ENCODE measurements around the gene KRT3. TPM values are rescaled to one million over a fixed set of nuclear protein-coding genes. Genes with fewer than 3 reads are reported as not detected.

The KRT3 gene
- total and polyA plus RNA-seq, 10 of the 15 experiments (the other 5 are each of a cell fraction or from before 2014, with no cell fraction given), result not detected

DNA sequence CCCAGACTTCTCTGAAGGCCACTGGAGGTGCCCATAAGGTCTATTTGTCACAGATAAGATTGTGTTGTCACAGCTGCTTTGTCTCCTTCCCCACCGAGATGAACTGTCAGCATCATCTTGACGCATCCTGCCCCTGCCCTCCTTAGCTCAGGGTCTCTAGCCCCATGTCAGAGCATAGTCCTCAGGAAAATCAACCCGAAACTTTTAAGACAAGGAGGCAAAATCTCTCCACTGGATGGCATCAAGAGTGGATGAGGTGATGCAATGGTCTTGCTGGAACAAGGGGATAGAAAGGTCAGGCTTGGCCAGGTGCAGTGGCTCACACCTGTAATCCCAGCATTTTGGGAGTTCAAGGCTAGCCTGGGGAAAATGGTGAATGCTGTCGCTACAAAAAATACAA, 30.0 kb upstream of the KRT3 start:
- FAIRE-seq (no peak), DNase-seq (ENCODE audit: low read depth, low spot score) (no peak), ATAC-seq (no peak)
- Histone ChIP-seq H4K20me1 (ENCODE audit: control insufficient read depth, insufficient read depth) (no peaks in the 10 kb centered on the region), H3K4me2 (ENCODE audit: control insufficient read depth, insufficient read depth) (no peak overlapping the region), H2AFZ (ENCODE audit: control insufficient read depth, low read depth, low read length) (no peak overlapping the region), H3K4me1 (ENCODE audit: control insufficient read depth, insufficient read depth, low read length) (no peaks in the 10 kb centered on the region), H3K36me3 (ENCODE audit: control insufficient read depth in 2 of 2, insufficient read depth in 2 of 2, low read length in 1 of 2) (no peaks in the 10 kb centered on the region), H3K79me2 (ENCODE audit: control insufficient read depth, insufficient read depth, low read length) (no peaks in the 10 kb centered on the region), H3K27me3 (replicated peaks in 1 of 2; ENCODE audit: control insufficient read depth in 2 of 2, insufficient read depth in 2 of 2, low read length in 1 of 2) (peaks cover 0 to 5% of the 10 kb centered on the region in 2 experiments; a peak in 2 of 4 replicates), H3K9ac (ENCODE audit: control insufficient read depth, insufficient read depth, low read length) (no peak overlapping the region), H3K27ac (ENCODE audit: control insufficient read depth, insufficient read depth) (no peak overlapping the region), H3K9me3 (replicated peaks; ENCODE audit: control insufficient read depth, insufficient read depth, low read length) (no peaks in the 10 kb centered on the region), H3K4me3 (no peak overlapping the region)
- in situ Hi-C loops (cut with MboI) (no loop called here), intact Hi-C loops (cut with micrococcal nuclease; ENCODE audit: unreplicated experiment) (no loop called here)
- BruUV-seq (replicated peaks), result no TSS peak
- CTCF ChIA-PET, result no interaction called here
- SMC1A ChIA-PET (ENCODE audit: uncharacterized antibody, unreplicated experiment), result no interaction called here
- 25% methylated on average over 4 of the region's 4 CpGs for WGBS (ENCODE audit: insufficient coverage, insufficient replicate concordance, low lambda C conversion rate, missing lambda C conversion rate)
- RAD21 ChIA-PET (ENCODE audit: unreplicated experiment), result no interaction called here
- POLR2A ChIA-PET, result no interaction called here
- TF ChIP-seq BCL11A (IDR thresholded peaks at IDR 0.05; ENCODE audit: low read depth, low read length), result no peak
- TF ChIP-seq CHD4 (IDR thresholded peaks at IDR 0.05), result no peak
- TF ChIP-seq, protein P1, sequence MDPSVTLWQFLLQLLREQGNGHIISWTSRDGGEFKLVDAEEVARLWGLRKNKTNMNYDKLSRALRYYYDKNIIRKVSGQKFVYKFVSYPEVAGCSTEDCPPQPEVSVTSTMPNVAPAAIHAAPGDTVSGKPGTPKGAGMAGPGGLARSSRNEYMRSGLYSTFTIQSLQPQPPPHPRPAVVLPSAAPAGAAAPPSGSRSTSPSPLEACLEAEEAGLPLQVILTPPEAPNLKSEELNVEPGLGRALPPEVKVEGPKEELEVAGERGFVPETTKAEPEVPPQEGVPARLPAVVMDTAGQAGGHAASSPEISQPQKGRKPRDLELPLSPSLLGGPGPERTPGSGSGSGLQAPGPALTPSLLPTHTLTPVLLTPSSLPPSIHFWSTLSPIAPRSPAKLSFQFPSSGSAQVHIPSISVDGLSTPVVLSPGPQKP (IDR thresholded peaks at IDR 0.05; ENCODE audit: low read depth, low read length), result no peak
- no peak for TF ChIP-seq EP300 (IDR thresholded peaks at IDR 0.05; ENCODE audit: borderline replicate concordance in 1 of 2, control insufficient read depth in 1 of 2, low read depth in 2 of 2, low read length in 2 of 2)
- TF ChIP-seq BRCA1 (IDR thresholded peaks at IDR 0.05; ENCODE audit: low read depth, low read length), result no peak
- TF ChIP-seq, protein P2, sequence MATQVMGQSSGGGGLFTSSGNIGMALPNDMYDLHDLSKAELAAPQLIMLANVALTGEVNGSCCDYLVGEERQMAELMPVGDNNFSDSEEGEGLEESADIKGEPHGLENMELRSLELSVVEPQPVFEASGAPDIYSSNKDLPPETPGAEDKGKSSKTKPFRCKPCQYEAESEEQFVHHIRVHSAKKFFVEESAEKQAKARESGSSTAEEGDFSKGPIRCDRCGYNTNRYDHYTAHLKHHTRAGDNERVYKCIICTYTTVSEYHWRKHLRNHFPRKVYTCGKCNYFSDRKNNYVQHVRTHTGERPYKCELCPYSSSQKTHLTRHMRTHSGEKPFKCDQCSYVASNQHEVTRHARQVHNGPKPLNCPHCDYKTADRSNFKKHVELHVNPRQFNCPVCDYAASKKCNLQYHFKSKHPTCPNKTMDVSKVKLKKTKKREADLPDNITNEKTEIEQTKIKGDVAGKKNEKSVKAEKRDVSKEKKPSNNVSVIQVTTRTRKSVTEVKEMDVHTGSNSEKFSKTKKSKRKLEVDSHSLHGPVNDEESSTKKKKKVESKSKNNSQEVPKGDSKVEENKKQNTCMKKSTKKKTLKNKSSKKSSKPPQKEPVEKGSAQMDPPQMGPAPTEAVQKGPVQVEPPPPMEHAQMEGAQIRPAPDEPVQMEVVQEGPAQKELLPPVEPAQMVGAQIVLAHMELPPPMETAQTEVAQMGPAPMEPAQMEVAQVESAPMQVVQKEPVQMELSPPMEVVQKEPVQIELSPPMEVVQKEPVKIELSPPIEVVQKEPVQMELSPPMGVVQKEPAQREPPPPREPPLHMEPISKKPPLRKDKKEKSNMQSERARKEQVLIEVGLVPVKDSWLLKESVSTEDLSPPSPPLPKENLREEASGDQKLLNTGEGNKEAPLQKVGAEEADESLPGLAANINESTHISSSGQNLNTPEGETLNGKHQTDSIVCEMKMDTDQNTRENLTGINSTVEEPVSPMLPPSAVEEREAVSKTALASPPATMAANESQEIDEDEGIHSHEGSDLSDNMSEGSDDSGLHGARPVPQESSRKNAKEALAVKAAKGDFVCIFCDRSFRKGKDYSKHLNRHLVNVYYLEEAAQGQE (IDR thresholded peaks at IDR 0.05; ENCODE audit: low read depth, low read length), result no peak
- no peak for TF ChIP-seq POLR2A (IDR thresholded peaks at IDR 0.05; ENCODE audit: low read depth, low read length)
- TF ChIP-seq ASH2L (IDR thresholded peaks at IDR 0.05; ENCODE audit: borderline replicate concordance, low read depth), result no peak
- TF ChIP-seq, protein P3, sequence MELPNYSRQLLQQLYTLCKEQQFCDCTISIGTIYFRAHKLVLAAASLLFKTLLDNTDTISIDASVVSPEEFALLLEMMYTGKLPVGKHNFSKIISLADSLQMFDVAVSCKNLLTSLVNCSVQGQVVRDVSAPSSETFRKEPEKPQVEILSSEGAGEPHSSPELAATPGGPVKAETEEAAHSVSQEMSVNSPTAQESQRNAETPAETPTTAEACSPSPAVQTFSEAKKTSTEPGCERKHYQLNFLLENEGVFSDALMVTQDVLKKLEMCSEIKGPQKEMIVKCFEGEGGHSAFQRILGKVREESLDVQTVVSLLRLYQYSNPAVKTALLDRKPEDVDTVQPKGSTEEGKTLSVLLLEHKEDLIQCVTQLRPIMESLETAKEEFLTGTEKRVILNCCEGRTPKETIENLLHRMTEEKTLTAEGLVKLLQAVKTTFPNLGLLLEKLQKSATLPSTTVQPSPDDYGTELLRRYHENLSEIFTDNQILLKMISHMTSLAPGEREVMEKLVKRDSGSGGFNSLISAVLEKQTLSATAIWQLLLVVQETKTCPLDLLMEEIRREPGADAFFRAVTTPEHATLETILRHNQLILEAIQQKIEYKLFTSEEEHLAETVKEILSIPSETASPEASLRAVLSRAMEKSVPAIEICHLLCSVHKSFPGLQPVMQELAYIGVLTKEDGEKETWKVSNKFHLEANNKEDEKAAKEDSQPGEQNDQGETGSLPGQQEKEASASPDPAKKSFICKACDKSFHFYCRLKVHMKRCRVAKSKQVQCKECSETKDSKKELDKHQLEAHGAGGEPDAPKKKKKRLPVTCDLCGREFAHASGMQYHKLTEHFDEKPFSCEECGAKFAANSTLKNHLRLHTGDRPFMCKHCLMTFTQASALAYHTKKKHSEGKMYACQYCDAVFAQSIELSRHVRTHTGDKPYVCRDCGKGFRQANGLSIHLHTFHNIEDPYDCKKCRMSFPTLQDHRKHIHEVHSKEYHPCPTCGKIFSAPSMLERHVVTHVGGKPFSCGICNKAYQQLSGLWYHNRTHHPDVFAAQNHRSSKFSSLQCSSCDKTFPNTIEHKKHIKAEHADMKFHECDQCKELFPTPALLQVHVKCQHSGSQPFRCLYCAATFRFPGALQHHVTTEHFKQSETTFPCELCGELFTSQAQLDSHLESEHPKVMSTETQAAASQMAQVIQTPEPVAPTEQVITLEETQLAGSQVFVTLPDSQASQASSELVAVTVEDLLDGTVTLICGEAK (IDR thresholded peaks at IDR 0.05; ENCODE audit: borderline replicate concordance), result no peak
- no peak for TF ChIP-seq EZH2 (IDR thresholded peaks at IDR 0.05; ENCODE audit: borderline replicate concordance, control insufficient read depth, low read depth, low read length)
- TF ChIP-seq BHLHE40 (IDR thresholded peaks at IDR 0.05; ENCODE audit: borderline replicate concordance in 1 of 2, low read depth in 2 of 2, low read length in 1 of 2), result no peak
- no peak for TF ChIP-seq MEF2B (IDR thresholded peaks at IDR 0.05; ENCODE audit: partially characterized antibody, poor library complexity, severe bottlenecking)
- TF ChIP-seq NFXL1 (IDR thresholded peaks at IDR 0.05; ENCODE audit: borderline replicate concordance), result no peak

Measured in GM12878 (cell line).